Suppressor macrophage treated with lipopolysaccharide for 4 hours (primary cell): ENCODE measurements around the gene MS4A6A.
"Not testable (repeated sequence)": the region's sequence is repeated elsewhere in the genome, so short reads cannot be mapped to it uniquely, and the experiment has no call there.

Experiments
- DNase-seq: peaks from one replicate; pipeline ENCODE4 v3.0.0-alpha.2; 2020

The MS4A6A gene

GRCh38 chr11:60183591-60184205 is 815 bp upstream of the MS4A6A start:
- no peak for DNase-seq

GRCh38 chr11:60175860-60176275 is 7.0 kb downstream of the MS4A6A start:
- no peak for DNase-seq

- no peak for DNase-seq
Observed at GRCh38 chr11:60172011-60172410, 10.9 kb downstream of the MS4A6A start.

GRCh38 chr11:60170566-60170965 is 12.3 kb downstream of the MS4A6A start:
- DNase-seq = no peak

- peak; percentile 78 for DNase-seq
Observed at GRCh38 chr11:60169264-60169915, 13.5 kb downstream of the MS4A6A start.

GRCh38 chr11:60168306-60168705 is 14.6 kb downstream of the MS4A6A start:
- no peak for DNase-seq

- DNase-seq = no peak
Observed at GRCh38 chr11:60165951-60166350, 16.9 kb downstream of the MS4A6A start.

- DNase-seq = peak; percentile 58
Observed at GRCh38 chr11:60165538-60165937, 17.3 kb downstream of the MS4A6A start.

GRCh38 chr11:60164550-60165075 is 18.3 kb downstream of the MS4A6A start:
- no peak for DNase-seq

GRCh38 chr11:60161766-60162165 is 21.1 kb downstream of the MS4A6A start:
- DNase-seq = no peak

GRCh38 chr11:60161107-60161506 is 21.8 kb downstream of the MS4A6A start:
- no peak for DNase-seq

GRCh38 chr11:60159868-60160267 is 23.0 kb downstream of the MS4A6A start:
- no peak for DNase-seq

- no peak for DNase-seq
Observed at GRCh38 chr11:60159284-60159683, 23.6 kb downstream of the MS4A6A start.

GRCh38 chr11:60158636-60159035 is 24.2 kb downstream of the MS4A6A start:
- DNase-seq = no peak

GRCh38 chr11:60155931-60156330 is 27.0 kb downstream of the MS4A6A start:
- peak; percentile 22 for DNase-seq

- DNase-seq = not testable (repeated sequence)
Observed at GRCh38 chr11:60152727-60153126, 30.2 kb downstream of the MS4A6A start.

GRCh38 chr11:60150279-60150678 is 32.6 kb downstream of the MS4A6A start:
- no peak for DNase-seq

- no peak for DNase-seq
Observed at GRCh38 chr11:60145677-60146076, 37.2 kb downstream of the MS4A6A start.

- DNase-seq = no peak
Observed at GRCh38 chr11:60143768-60144167, 39.1 kb downstream of the MS4A6A start.

GRCh38 chr11:60133917-60134316 is 49.0 kb downstream of the MS4A6A start:
- DNase-seq = no peak

GRCh38 chr11:60131912-60132311 is 51.0 kb downstream of the MS4A6A start:
- no peak for DNase-seq

GRCh38 chr11:60130496-60130895 is 52.4 kb downstream of the MS4A6A start:
- DNase-seq = peak; percentile 56

GRCh38 chr11:60129853-60130252 is 53.0 kb downstream of the MS4A6A start:
- DNase-seq = no peak

- not testable (repeated sequence) for DNase-seq
Observed at GRCh38 chr11:60128866-60129265, 54.0 kb downstream of the MS4A6A start.

GRCh38 chr11:60128376-60128775 is 54.5 kb downstream of the MS4A6A start:
- no peak for DNase-seq
